Vagina (tissue), 2 donors: ENCODE data around the gene SETD1A. TPM values are rescaled to one million over a fixed set of nuclear protein-coding genes. Genes with fewer than 3 reads are reported as not detected.

Source experiments
- DNase-seq, 2 donors: peaks; one replicate each; pipeline ENCODE4 v3.0.0-alpha.2; 2017; ENCODE audit errors: extremely low spot score in 2 of 2
- H3K27ac ChIP-seq: fragments of 200-600 bp; sonication (generic); one replicate; pipeline ENCODE4 v1.5.1; 2019
- H3K27me3 ChIP-seq: fragments of 200-600 bp; sonication (generic); one replicate; pipeline ENCODE4 v1.5.1; 2019
- H3K36me3 ChIP-seq, 2 donors: fragments of 200-600 bp; sonication (generic); one replicate each; pipeline ENCODE4 v1.5.1; 2017 to 2019
- H3K4me1 ChIP-seq: fragments of 200-600 bp; sonication (generic); one replicate; pipeline ENCODE4 v1.5.1; 2019
- H3K4me3 ChIP-seq, 2 donors: fragments of 200-600 bp; sonication (generic); 1 replicate in 1 of 2; 2 replicates in 1 of 2; pipeline ENCODE4 v1.5.1; 2016 to 2019
- H3K9me3 ChIP-seq: fragments of 200-600 bp; sonication (generic); one replicate; pipeline ENCODE4 v1.5.1; 2019
- CTCF ChIP-seq, 3 experiments: fragments of 450-650 bp in 2 of 3; fragments of 200-600 bp in 1 of 3; sonication (generic) in 1 of 3; IDR thresholded peaks; one replicate each; pipeline ENCODE4 v1.5.1; 2017 to 2019; ENCODE audit warnings: antibody characterized with exemption in 3 of 3, mild to moderate bottlenecking in 2 of 3, moderate library complexity in 2 of 3
- POLR2A ChIP-seq, 2 donors: fragments of 450-650 bp; IDR thresholded peaks; one replicate each; pipeline ENCODE4 v1.6.1; 2017; ENCODE audit warnings: antibody characterized with exemption in 2 of 2, mild to moderate bottlenecking in 2 of 2, moderate library complexity in 2 of 2
- POLR2AphosphoS5 ChIP-seq, 2 donors: sonication (generic); formaldehyde crosslinking; IDR thresholded peaks; one replicate each; pipeline ENCODE4 v1.9.0; 2017; ENCODE audit warnings: antibody characterized with exemption in 2 of 2, mild to moderate bottlenecking in 2 of 2, low read depth in 1 of 2; ENCODE audit not compliant: insufficient read depth in 1 of 2
- intact Hi-C: fragments of 100-400 bp; cut with DNase I; formaldehyde crosslinking; loops from one replicate; pipeline ENCODE4 v1.15.1; 2023
- total RNA-seq: library from RNA; depleted of rRNA; stranded (reverse); fragments of >200 nt; gene quantifications from one replicate; pipeline ENCODE4 v1.2.3, GENCODE V29; 2016

Gene SETD1A
- total RNA-seq, 1 donor from 2014 or later = 10.6 TPM

GRCh38 chr16:30954993-30955392 lies 2.6 kb upstream of the SETD1A start:
- Histone ChIP-seq H3K27me3 (no peaks in the 10 kb centered on the region), H3K4me3 (no peak overlapping the region), H3K9me3 (no peaks in the 10 kb centered on the region), H3K27ac (no peak overlapping the region), H3K4me1 (peaks cover 65% of the 10 kb centered on the region), H3K36me3 (peaks cover 0 to 4% of the 10 kb centered on the region in 2 donors)
- DNase-seq = no peak
- no peak for TF ChIP-seq CTCF (IDR thresholded peaks at IDR 0.05)
- TF ChIP-seq POLR2A (IDR thresholded peaks at IDR 0.05) = no peak
- no peak for TF ChIP-seq POLR2AphosphoS5 (IDR thresholded peaks at IDR 0.05; ENCODE audit: insufficient read depth in 1 of 2, low read depth in 1 of 2)
- intact Hi-C loops = no loop called here

GRCh38 chr16:30956601-30957455 lies 726 bp upstream of the SETD1A start:
- peak overlapping the region; percentile 97 for H3K27ac ChIP-seq
- TF ChIP-seq CTCF (IDR thresholded peaks at IDR 0.05) = no peak
- DNase-seq = no peak
- intact Hi-C loops = no loop called here
- peak overlapping the region; percentile 81 to 85 for H3K4me3 ChIP-seq
- H3K36me3 ChIP-seq = peaks cover 0 to 20% of the 10 kb centered on the region in 2 donors
- H3K27me3 ChIP-seq = no peaks in the 10 kb centered on the region
- peaks cover 46% of the 10 kb centered on the region for H3K4me1 ChIP-seq
- H3K9me3 ChIP-seq = no peaks in the 10 kb centered on the region

GRCh38 chr16:30958175-30959079 lies 873 bp downstream of the SETD1A start:
- H3K27me3 ChIP-seq = no peaks in the 10 kb centered on the region
- H3K4me3 ChIP-seq = peak overlapping the region; percentile 81 to 85
- intact Hi-C loops = no loop called here
- no peak for TF ChIP-seq POLR2A (IDR thresholded peaks at IDR 0.05)
- TF ChIP-seq CTCF (IDR thresholded peaks at IDR 0.05) = no peak
- H3K36me3 ChIP-seq = peaks cover 0 to 36% of the 10 kb centered on the region in 2 donors
- peak overlapping the region; percentile 97 for H3K27ac ChIP-seq
- no peaks in the 10 kb centered on the region for H3K9me3 ChIP-seq
- H3K4me1 ChIP-seq = peaks cover 31% of the 10 kb centered on the region
- DNase-seq = no peak

GRCh38 chr16:30961384-30961783 lies 3.8 kb downstream of the SETD1A start:
- intact Hi-C loops = no loop called here

More at GRCh38 chr16:30961384-30961783, 3.8 kb downstream of the SETD1A start:
- no peaks in the 10 kb centered on the region for H3K27me3 ChIP-seq
- no peak for DNase-seq
- H3K4me3 ChIP-seq = no peak overlapping the region
- no peaks in the 10 kb centered on the region for H3K9me3 ChIP-seq
- peaks cover 21% of the 10 kb centered on the region for H3K4me1 ChIP-seq
- H3K27ac ChIP-seq = no peak overlapping the region
- H3K36me3 ChIP-seq = peaks cover 0 to 66% of the 10 kb centered on the region in 2 donors
- TF ChIP-seq POLR2A (IDR thresholded peaks at IDR 0.05) (no peak), POLR2AphosphoS5 (IDR thresholded peaks at IDR 0.05; ENCODE audit: insufficient read depth in 1 of 2, low read depth in 1 of 2) (no peak), CTCF (IDR thresholded peaks at IDR 0.05) (no peak)
